K562 (cell line): ENCODE results near the gene GNG3. TPM values are rescaled to one million over a fixed set of nuclear protein-coding genes. Genes with fewer than 3 reads are reported as not detected.

ENCODE experiments used
- ATF7 ChIP-seq: fragments of 450-650 bp; IDR thresholded peaks from 2 replicates; pipeline ENCODE4 v1.7.1; 2014; ENCODE audit warnings: mild to moderate bottlenecking, moderate library complexity
- CREM ChIP-seq: IDR thresholded peaks from 2 replicates; pipeline ENCODE4 v1.6.1; 2014; ENCODE audit warnings: antibody characterized with exemption, low read depth
- ELF2 ChIP-seq: fragments of 250-450 bp; sonication (Bioruptor Pico); IDR thresholded peaks from 2 replicates; pipeline ENCODE4 v1.5.0; 2021; ENCODE audit warnings: mild to moderate bottlenecking
- GABPA ChIP-seq: fragments of 200-800 bp; sonication (Bioruptor generic); conservative IDR thresholded peaks from 2 replicates; pipeline ENCODE4 v1.6.1; 2016; ENCODE audit warnings: low read depth, missing genetic modification characterization, missing compliant biosample characterization
- JUND ChIP-seq, 2 experiments: IDR thresholded peaks; 2 replicates in 1 of 2; 3 replicates in 1 of 2; pipeline ENCODE4 v1.6.1; 2011; ENCODE audit warnings: borderline replicate concordance in 2 of 2, low read depth in 2 of 2, low read length in 2 of 2, improper control_type of control experiment in 1 of 2, missing biosample characterization in 1 of 2, missing genetic modification characterization in 1 of 2, missing genetic modification reagents in 1 of 2
- KLF13 ChIP-seq: fragments of 450-650 bp; IDR thresholded peaks from 2 replicates; pipeline ENCODE4 v1.6.1; 2016; ENCODE audit warnings: missing genetic modification characterization, low read depth, mild to moderate bottlenecking, missing compliant biosample characterization, moderate library complexity, borderline replicate concordance
- LCOR ChIP-seq: sonication (generic); formaldehyde crosslinking; IDR thresholded peaks from 2 replicates; pipeline ENCODE4 v1.8.0; 2022; ENCODE audit warnings: mild to moderate bottlenecking, missing genetic modification reagents
- MLLT1 ChIP-seq, 2 experiments: fragments of 450-650 bp; IDR thresholded peaks; 2 replicates each; pipeline ENCODE4 v1.6.1; 2016
- MTA3 ChIP-seq: fragments of 450-650 bp; formaldehyde crosslinking; IDR thresholded peaks from 2 replicates; pipeline ENCODE4 v1.6.1; 2017; ENCODE audit warnings: mild to moderate bottlenecking, borderline replicate concordance
- MYNN ChIP-seq, 2 experiments: sonication (generic); formaldehyde crosslinking in 1 of 2; IDR thresholded peaks; 2 replicates each; pipeline versions ENCODE4 v1.5.0 to v1.6.1; 2016 to 2020; ENCODE audit warnings: antibody characterized with exemption in 1 of 2, missing genetic modification reagents in 1 of 2
- NRF1 ChIP-seq, 2 experiments: fragments of 450-650 bp; IDR thresholded peaks in 1 of 2; conservative IDR thresholded peaks in 1 of 2; 2 replicates each; pipeline ENCODE4 v1.6.1; 2014; ENCODE audit warnings: mild to moderate bottlenecking in 2 of 2
- POLR2AphosphoS5 ChIP-seq: IDR thresholded peaks from 2 replicates; pipeline ENCODE4 v1.6.1; 2011; ENCODE audit warnings: mild to moderate bottlenecking, low read depth, low read length, moderate library complexity; ENCODE audit not compliant: control insufficient read depth, insufficient read depth
- POU5F1 ChIP-seq: fragments of 150-350 bp; IDR thresholded peaks from 2 replicates; pipeline ENCODE4 v1.6.1; 2014; ENCODE audit warnings: borderline replicate concordance, low read length, low read depth, mild to moderate bottlenecking; ENCODE audit not compliant: partially characterized antibody
- RBM22 ChIP-seq: fragments of 200-400 bp; formaldehyde crosslinking; IDR thresholded peaks from 2 replicates; pipeline ENCODE4 v1.6.1; 2018; ENCODE audit warnings: low read length, low read depth; ENCODE audit not compliant: poor library complexity, severe bottlenecking
- SLC30A9 ChIP-seq: fragments of 250-450 bp; sonication (Bioruptor Pico); IDR thresholded peaks from 2 replicates; pipeline ENCODE4 v1.8.0; 2022; ENCODE audit warnings: mild to moderate bottlenecking, moderate library complexity
- TEAD2 ChIP-seq: fragments of 450-650 bp; IDR thresholded peaks from 2 replicates; pipeline ENCODE4 v1.6.1; 2016; ENCODE audit warnings: missing genetic modification characterization, control low read depth, missing compliant biosample characterization
- U2AF1 ChIP-seq: fragments of 200-400 bp; formaldehyde crosslinking; optimal IDR thresholded peaks from 2 replicates; pipeline ENCODE3; 2017; ENCODE audit warnings: mild to moderate bottlenecking, low read depth, low read length, moderate library complexity
- VEZF1 ChIP-seq: fragments of 200-800 bp; sonication (Bioruptor generic); IDR thresholded peaks from 2 replicates; pipeline ENCODE4 v1.6.1; 2017; ENCODE audit warnings: missing genetic modification characterization, missing compliant biosample characterization
- ZFP30 ChIP-seq: fragments of 250-450 bp; sonication (Bioruptor Pico); IDR thresholded peaks from 2 replicates; pipeline ENCODE4 v1.8.0; 2022; ENCODE audit warnings: moderate library complexity, mild to moderate bottlenecking, inconsistent platforms, borderline replicate concordance
- ZNF175 ChIP-seq: fragments of 200-800 bp; sonication (Bioruptor generic); IDR thresholded peaks from 2 replicates; pipeline ENCODE4 v1.6.1; 2016; ENCODE audit warnings: low read depth, mild to moderate bottlenecking, missing genetic modification characterization, missing compliant biosample characterization
- polyA plus RNA-seq, 8 experiments: library from polyadenylated mRNA; depleted of rRNA in 4 of 8; stranded (reverse) in 5 of 8; unstranded in 3 of 8; fragments of >200 nt; fragmentation: Nextera tagmentation in 2 of 8; fragmentation: Illumina TruSeq in 1 of 8; extraction: Ambion mirVana in 2 of 8; extraction: Trizol in 1 of 8; gene quantifications; 2 replicates each; pipeline versions ENCODE4 v1.2.1 to v1.2.3, GENCODE V29; 2011 to 2014; ENCODE audit warnings: inconsistent platforms in 1 of 8, missing spikeins in 1 of 8
- total RNA-seq, 7 experiments: library from RNA; depleted of rRNA in 6 of 7; stranded (reverse); fragments of >200 nt in 6 of 7; fragmentation: Illumina TruSeq in 2 of 7; extraction: Trizol in 2 of 7; gene quantifications; 2 replicates each; pipeline versions ENCODE4 v1.2.1 to v1.2.3, GENCODE V29; 2011 to 2021; ENCODE audit warnings: low replicate concordance in 1 of 7

The GNG3 gene
- total and polyA plus RNA-seq, 9 of the 15 experiments (the other 6 are each of a cell fraction or from before 2014, with no cell fraction given) = 0.07 TPM; not detected in 8

DNA sequence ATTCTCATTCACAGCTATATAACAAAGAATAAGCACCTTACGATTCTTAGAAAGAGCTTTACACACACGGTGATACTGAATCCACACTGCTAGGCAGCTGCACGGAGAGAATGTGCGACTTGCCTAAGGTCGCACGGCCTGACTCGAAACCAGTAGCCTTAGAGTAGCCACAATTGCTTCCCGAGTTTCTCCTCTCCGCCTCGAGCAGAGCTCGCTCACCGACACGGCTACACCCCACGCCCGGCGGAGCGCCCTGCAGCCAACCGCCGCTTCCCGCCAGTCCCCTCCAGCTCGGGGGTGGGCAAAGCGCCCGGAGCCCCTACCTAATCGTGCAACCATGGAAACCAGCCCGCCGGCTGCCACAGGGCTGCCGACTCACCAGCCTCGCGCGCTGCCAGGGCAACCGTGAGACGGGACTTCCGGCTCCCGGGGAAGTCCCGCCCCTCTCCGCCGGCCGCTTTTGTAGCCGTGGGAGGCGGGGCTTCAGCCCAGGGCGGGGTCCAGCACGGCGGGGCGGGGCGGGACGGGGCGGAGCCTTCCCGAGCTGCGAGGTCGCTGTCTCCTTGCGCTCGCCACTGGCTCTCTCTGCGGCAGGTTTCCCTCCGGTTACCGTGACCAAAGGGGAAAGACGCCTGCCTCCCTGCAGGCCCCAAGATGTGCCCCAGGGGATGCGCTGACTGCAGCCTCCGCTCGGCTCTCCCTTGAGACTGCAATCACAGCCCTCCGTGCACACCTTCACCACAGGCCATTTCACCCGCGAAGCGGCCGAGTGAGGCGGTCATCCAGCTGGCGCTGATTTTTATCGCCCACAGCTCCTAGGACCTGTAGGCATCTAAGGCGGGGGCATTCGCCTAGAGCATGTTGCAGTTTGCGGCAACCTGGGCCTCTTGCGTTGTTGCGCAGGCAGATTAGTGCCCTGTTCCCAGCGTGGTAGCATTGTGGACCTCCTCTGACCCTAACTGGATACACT, 1.3 kb upstream of the GNG3 start (continued):
- TF ChIP-seq MLLT1 (IDR thresholded peaks at IDR 0.05) = no peak
- TF ChIP-seq ATF7 = 0 out of 2 replicates have a peak, but pooled peaks have one; percentile 8
- no peak for TF ChIP-seq ZFP30 (CRISPR knock-in tag)
- peak; percentile 81 for TF ChIP-seq MTA3
- 0 out of 2 replicates have a peak, but pooled peaks have one; percentile 17 for TF ChIP-seq KLF13 (tag)
- peak; percentile 68; the same call in 1 of the 2 replicates for TF ChIP-seq POLR2AphosphoS5
- TF ChIP-seq ZNF175 (CRISPR knock-in tag) = no peak
- TF ChIP-seq VEZF1 (CRISPR knock-in tag) = peak; percentile 64
- TF ChIP-seq NRF1 (conservative IDR thresholded peaks at IDR 0.05 in 1 of 2, IDR thresholded peaks at IDR 0.05 in 1 of 2) = peak; percentile 32 to 57; a peak in 3 of 4 replicates
- no peak for TF ChIP-seq TEAD2 (tag)
- TF ChIP-seq CREM = peak; percentile 7; the same call in 1 of the 2 replicates
- TF ChIP-seq RBM22 = peak; percentile 94
- peak; percentile 93 for TF ChIP-seq GABPA (tag)
- TF ChIP-seq U2AF1 = no peak
- peak; percentile 78 for TF ChIP-seq MYNN (IDR thresholded peaks at IDR 0.05)
- TF ChIP-seq MYNN (CRISPR knock-in tag; IDR thresholded peaks at IDR 0.05) = no peak
- TF ChIP-seq LCOR = no peak
- TF ChIP-seq SLC30A9 (CRISPR knock-in tag) = no peak
- 0 out of 2 replicates have a peak, but pooled peaks have one; percentile 16 for TF ChIP-seq JUND (IDR thresholded peaks at IDR 0.05; ENCODE audit: borderline replicate concordance, low read depth, low read length)
- TF ChIP-seq JUND (tag; IDR thresholded peaks at IDR 0.05; ENCODE audit: borderline replicate concordance, low read depth, low read length) = no peak
- TF ChIP-seq ELF2 = peak; percentile 37; the same call in 1 of the 2 replicates
- TF ChIP-seq POU5F1 = no peak
